DMS153 treated with DMSO at 0.1 percent for 48 hours (cell line): Measurements from ENCODE around the gene MRPS27.

Experiments
- DNase-seq: peaks from one replicate; lab custom pipeline; 2025; ENCODE audit not compliant: unreplicated experiment; lab: John Stamatoyannopoulos, UW

The MRPS27 gene

GRCh38 chr5:72206160-72206559 is 113.9 kb downstream of the MRPS27 start:
- DNase-seq = no peak

- no peak for DNase-seq
Measured at GRCh38 chr5:72205431-72206009, 114.5 kb downstream of the MRPS27 start.

- no peak for DNase-seq
Measured at GRCh38 chr5:72204946-72205345, 115.1 kb downstream of the MRPS27 start.

GRCh38 chr5:72203251-72203845 is 116.7 kb downstream of the MRPS27 start:
- DNase-seq = no peak

- no peak for DNase-seq
Measured at GRCh38 chr5:72202331-72202825, 117.7 kb downstream of the MRPS27 start.

- DNase-seq = no peak
Measured at GRCh38 chr5:72199681-72200080, 120.4 kb downstream of the MRPS27 start.

GRCh38 chr5:72197393-72197792 is 122.6 kb downstream of the MRPS27 start:
- DNase-seq = no peak

- no peak for DNase-seq
Measured at GRCh38 chr5:72195581-72195980, 124.5 kb downstream of the MRPS27 start.

GRCh38 chr5:72194846-72195245 is 125.2 kb downstream of the MRPS27 start:
- DNase-seq = no peak

- DNase-seq = no peak
Measured at GRCh38 chr5:72191404-72191803, 128.6 kb downstream of the MRPS27 start.

- DNase-seq = no peak
Measured at GRCh38 chr5:72189146-72189545, 130.9 kb downstream of the MRPS27 start.

- DNase-seq = no peak
Measured at GRCh38 chr5:72188166-72188565, 131.9 kb downstream of the MRPS27 start.

- no peak for DNase-seq
Measured at GRCh38 chr5:72187388-72188075, 132.5 kb downstream of the MRPS27 start.

GRCh38 chr5:72185496-72186329 is 134.3 kb downstream of the MRPS27 start:
- no peak for DNase-seq

- no peak for DNase-seq
Measured at GRCh38 chr5:72184408-72184807, 135.6 kb downstream of the MRPS27 start.

- no peak for DNase-seq
Measured at GRCh38 chr5:72183101-72183520, 136.9 kb downstream of the MRPS27 start.

GRCh38 chr5:72182686-72183085 is 137.4 kb downstream of the MRPS27 start:
- no peak for DNase-seq

- DNase-seq = no peak
Measured at GRCh38 chr5:72180925-72181324, 139.1 kb downstream of the MRPS27 start.

GRCh38 chr5:72179816-72180440 is 140.1 kb downstream of the MRPS27 start:
- no peak for DNase-seq

GRCh38 chr5:72179028-72179815 is 140.8 kb downstream of the MRPS27 start:
- no peak for DNase-seq
